ENCODE measurements around the gene PERCC1. TPM values are rescaled to one million over a fixed set of nuclear protein-coding genes. Genes with fewer than 3 reads are reported as not detected.
A peak's percentile ranks its signal among the peaks of the same experiment; 100 is the strongest.

The PERCC1 gene
- total RNA-seq, 2 experiments from 2014 or later = 0.30 TPM; not detected in 1

- Mint-ChIP-seq H3K4me1 (ENCODE audit: low read depth) (peaks cover 21% of the 10 kb centered on the region), H3K4me3 (peak overlapping the region; percentile 90), H3K27ac (peak overlapping the region; percentile 85), H3K36me3 (ENCODE audit: low read depth) (peaks cover 27% of the 10 kb centered on the region), H3K9me3 (no peaks in the 10 kb centered on the region), H3K27me3 (no peaks in the 10 kb centered on the region)
- Histone ChIP-seq H3K27ac (ENCODE audit: low read depth in 1 of 2, low read length in 2 of 2) (peak overlapping the region in 1 of 2 donors; percentile 77), H3K27me3 (ENCODE audit: control insufficient read depth in 1 of 2, insufficient read depth in 2 of 2, low read length in 2 of 2) (no peaks in the 10 kb centered on the region), H3K4me1 (ENCODE audit: insufficient read depth, low read length) (peaks cover 29% of the 10 kb centered on the region), H3K4me3 (ENCODE audit: low read length) (peak overlapping the region; percentile 77), H3K9me3 (ENCODE audit: control insufficient read depth in 1 of 2, insufficient read depth in 1 of 2, low read length in 2 of 2) (no peaks in the 10 kb centered on the region), H3K36me3 (ENCODE audit: insufficient read depth, low read length) (peaks cover 12% of the 10 kb centered on the region)
- peak; percentile 63 for ATAC-seq (ENCODE audit: poor library complexity)
- ChIA-PET POLR2A (no interaction called here), CTCF (interaction anchor here (1.7 kb wide), 1 partner anchor 51 kb away, joined by 5 read pairs; no protein-coding TSS in a partner anchor)
- intact Hi-C loops (cut with DNase I, micrococcal nuclease) = loop anchor here in 1 of 2 experiments (2.0 to 10.0 kb wide), 4 partner anchors 105 to 801 kb away; partner anchors contain the start of genes BRICD5, JPT2, PGP and UBE2I
- DNase-seq = peak; percentile 45 to 82 (median 62)
- TF ChIP-seq CTCF (IDR thresholded peaks at IDR 0.05) = peak; percentile 65
Measured at GRCh38 chr16:1413684-1414531, 17.0 kb upstream of the PERCC1 start.

- Histone ChIP-seq H3K9me3 (ENCODE audit: control insufficient read depth in 1 of 2, insufficient read depth in 1 of 2, low read length in 2 of 2) (no peaks in the 10 kb centered on the region), H3K36me3 (ENCODE audit: insufficient read depth, low read length) (peaks cover 12% of the 10 kb centered on the region), H3K27me3 (ENCODE audit: control insufficient read depth in 1 of 2, insufficient read depth in 2 of 2, low read length in 2 of 2) (no peaks in the 10 kb centered on the region), H3K4me1 (ENCODE audit: insufficient read depth, low read length) (peaks cover 34% of the 10 kb centered on the region), H3K27ac (ENCODE audit: low read depth in 1 of 2, low read length in 2 of 2) (peak within 1 kb of the TSS in 1 of 2 donors; percentile 77), H3K4me3 (ENCODE audit: low read length) (peak within 1 kb of the TSS; percentile 77)
- DNase-seq (peak; percentile 71 to 94 (median 85)), ATAC-seq (ENCODE audit: poor library complexity) (peak; percentile 64)
- ChIA-PET POLR2A (no interaction called here), CTCF (no interaction called here)
- intact Hi-C loops (cut with DNase I, micrococcal nuclease) = loop anchor here in 1 of 2 experiments (2.0 to 10.0 kb wide), 5 partner anchors 62 to 800 kb away; partner anchors contain the start of genes BRICD5, GNPTG, NTHL1 and PGP
- Mint-ChIP-seq H3K27me3 (no peaks in the 10 kb centered on the region), H3K9me3 (no peaks in the 10 kb centered on the region), H3K27ac (peak within 1 kb of the TSS; percentile 87), H3K4me1 (ENCODE audit: low read depth) (peaks cover 16% of the 10 kb centered on the region), H3K36me3 (ENCODE audit: low read depth) (peaks cover 20% of the 10 kb centered on the region), H3K4me3 (peak within 1 kb of the TSS; percentile 91)
- no peak for TF ChIP-seq CTCF (IDR thresholded peaks at IDR 0.05)
Measured at GRCh38 chr16:1414532-1415260, 16.2 kb upstream of the PERCC1 start, which contains the start of gene UNKL. Gene UNKL, minus strand, starts transcription at chr16:1414704. Its CDS starts 13 bp downstream, at chr16:1414691.

- ChIA-PET CTCF (interaction anchor here (1.2 kb wide), 1 partner anchor 53 kb away, joined by 4 read pairs; no protein-coding TSS in a partner anchor), POLR2A (no interaction called here)
- H3K36me3 Mint-ChIP-seq (ENCODE audit: low read depth) = peaks cover 21% of the 10 kb centered on the region
- Histone ChIP-seq H3K36me3 (ENCODE audit: insufficient read depth, low read length) (peaks cover 3% of the 10 kb centered on the region), H3K27me3 (ENCODE audit: control insufficient read depth in 1 of 2, insufficient read depth in 2 of 2, low read length in 2 of 2) (no peaks in the 10 kb centered on the region), H3K27ac (ENCODE audit: low read depth in 1 of 2, low read length in 2 of 2) (no peak overlapping the region), H3K4me3 (ENCODE audit: low read length) (no peak overlapping the region), H3K4me1 (ENCODE audit: insufficient read depth, low read length) (peaks cover 48% of the 10 kb centered on the region), H3K9me3 (ENCODE audit: control insufficient read depth in 1 of 2, insufficient read depth in 1 of 2, low read length in 2 of 2) (no peaks in the 10 kb centered on the region)
- intact Hi-C loops (cut with DNase I, micrococcal nuclease) = loop anchor here in 1 of 2 experiments (5.0 to 10.0 kb wide), 4 partner anchors 64 to 798 kb away; partner anchors contain the start of genes BRICD5, GNPTG, NTHL1 and PGP
- no peaks in the 10 kb centered on the region for H3K9me3 Mint-ChIP-seq
- H3K27ac Mint-ChIP-seq = peak overlapping the region; percentile 45
- ATAC-seq (ENCODE audit: poor library complexity) = no peak
- H3K4me3 Mint-ChIP-seq = peak overlapping the region; percentile 73
- H3K4me1 Mint-ChIP-seq (ENCODE audit: low read depth) = peaks cover 22% of the 10 kb centered on the region
- no peak for TF ChIP-seq CTCF (IDR thresholded peaks at IDR 0.05)
- H3K27me3 Mint-ChIP-seq = no peaks in the 10 kb centered on the region
- DNase-seq = no peak
Measured at GRCh38 chr16:1416521-1416941, 14.3 kb upstream of the PERCC1 start.
